GM19463 (cell line): ENCODE results near the gene MED9.

ENCODE experiments used
- ATAC-seq: cut with Tn5 transposase; IDR thresholded peaks from one replicate; pipeline ENCODE4 v1.9.1; 2021; ENCODE audit warnings: mild to moderate bottlenecking, moderate library complexity; ENCODE audit not compliant: unreplicated experiment

Gene MED9

GRCh38 chr17:17503566-17504130 lies 26.8 kb downstream of the MED9 start:
- ATAC-seq: no peak

DNA sequence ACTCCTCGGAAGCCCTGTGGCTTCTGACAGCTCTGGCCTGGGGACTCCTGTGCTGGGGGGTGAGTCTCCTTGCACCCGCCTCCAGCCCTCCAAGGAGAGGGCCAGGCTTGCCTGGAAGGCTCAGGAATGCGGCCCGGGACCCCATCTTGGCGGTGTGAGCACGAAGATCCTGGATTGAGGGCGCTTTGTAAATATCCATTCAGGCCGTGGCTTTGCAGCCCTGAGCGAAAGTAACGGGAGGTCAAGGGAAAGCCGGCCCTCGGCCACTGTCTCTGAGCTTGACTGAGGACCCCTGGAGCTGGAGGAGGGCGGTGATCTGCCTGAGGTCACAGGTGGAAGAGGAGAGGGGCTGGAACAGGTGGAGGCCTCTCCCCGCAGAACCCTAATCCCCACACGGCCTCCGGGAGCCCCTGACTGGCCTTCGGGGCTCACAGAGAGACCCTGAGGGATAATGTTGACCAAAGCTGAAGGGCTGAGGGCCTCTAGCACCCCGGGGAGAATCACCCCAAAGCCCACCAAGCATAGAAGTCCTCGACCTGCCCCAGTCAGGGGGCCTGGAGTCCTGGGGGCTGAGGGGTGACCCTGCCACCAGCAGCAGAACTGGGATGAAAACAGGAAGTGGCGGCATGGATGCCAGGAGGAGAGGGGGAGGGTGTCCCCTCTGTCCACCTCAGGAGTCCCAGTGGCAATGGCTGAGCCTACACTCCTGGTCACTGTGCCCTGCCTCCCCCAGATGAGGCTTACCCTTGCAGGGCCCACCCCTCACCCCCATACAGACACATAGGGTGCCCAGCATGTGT lies 27.7 kb downstream of the MED9 start:
- no peak for ATAC-seq

GRCh38 chr17:17505151-17505550 lies 28.4 kb downstream of the MED9 start:
- no peak for ATAC-seq

DNA sequence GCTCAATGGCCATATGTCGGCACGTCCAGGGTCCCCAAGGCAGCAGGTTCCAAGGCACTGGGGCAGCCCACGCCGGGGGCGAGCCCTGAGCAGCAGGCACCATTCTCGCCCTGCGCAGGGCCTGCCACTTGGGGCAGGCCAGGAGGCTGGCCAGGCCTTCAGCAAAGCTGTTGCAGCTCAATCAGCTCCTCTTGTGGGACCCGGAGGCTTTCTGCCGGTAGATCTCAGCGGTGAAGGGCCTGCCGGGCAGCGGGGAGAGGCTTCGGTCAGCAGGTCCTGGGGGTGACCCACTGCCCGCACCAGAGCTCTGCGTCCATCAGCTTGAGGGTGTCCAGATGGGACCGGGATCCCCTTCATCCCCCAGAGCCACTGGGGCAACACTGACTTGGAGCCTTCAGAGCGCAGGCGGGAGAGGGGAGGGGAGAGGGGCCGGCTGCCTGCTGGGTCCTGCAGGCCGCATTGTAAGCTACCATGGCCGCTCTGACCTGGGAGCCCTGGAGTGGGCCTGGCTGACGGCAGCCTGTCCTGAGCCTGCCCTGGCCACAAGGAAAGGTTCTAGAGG lies 28.9 kb downstream of the MED9 start:
- no peak for ATAC-seq

DNA sequence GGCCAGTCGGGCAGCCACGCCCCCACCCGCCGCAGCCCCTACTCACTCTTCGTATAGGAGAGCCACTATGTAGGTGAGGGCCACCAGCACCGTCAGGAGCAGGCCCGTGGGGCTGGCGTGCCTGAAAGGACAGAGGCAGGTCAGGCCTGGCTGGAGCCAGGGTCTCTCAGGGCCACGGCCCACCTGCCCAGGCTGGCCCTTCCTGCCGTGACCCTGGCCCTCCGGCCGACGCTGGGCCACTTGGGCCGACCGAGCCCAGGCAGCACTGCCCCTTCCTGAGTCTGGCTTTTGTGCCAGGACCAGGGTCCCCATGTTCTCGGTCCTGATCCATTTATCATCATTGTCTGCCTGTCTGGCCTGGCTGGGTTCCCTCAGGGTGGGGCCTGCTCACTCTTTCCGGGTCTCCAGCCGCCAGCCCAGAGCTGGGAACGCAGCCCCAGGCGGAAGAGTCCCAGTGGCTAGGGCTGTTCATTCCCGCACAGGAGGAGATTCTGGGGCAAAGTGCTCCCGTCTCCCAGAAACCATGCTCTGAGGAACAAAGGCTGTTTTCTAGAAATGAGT lies 29.5 kb downstream of the MED9 start:
- ATAC-seq: no peak

DNA sequence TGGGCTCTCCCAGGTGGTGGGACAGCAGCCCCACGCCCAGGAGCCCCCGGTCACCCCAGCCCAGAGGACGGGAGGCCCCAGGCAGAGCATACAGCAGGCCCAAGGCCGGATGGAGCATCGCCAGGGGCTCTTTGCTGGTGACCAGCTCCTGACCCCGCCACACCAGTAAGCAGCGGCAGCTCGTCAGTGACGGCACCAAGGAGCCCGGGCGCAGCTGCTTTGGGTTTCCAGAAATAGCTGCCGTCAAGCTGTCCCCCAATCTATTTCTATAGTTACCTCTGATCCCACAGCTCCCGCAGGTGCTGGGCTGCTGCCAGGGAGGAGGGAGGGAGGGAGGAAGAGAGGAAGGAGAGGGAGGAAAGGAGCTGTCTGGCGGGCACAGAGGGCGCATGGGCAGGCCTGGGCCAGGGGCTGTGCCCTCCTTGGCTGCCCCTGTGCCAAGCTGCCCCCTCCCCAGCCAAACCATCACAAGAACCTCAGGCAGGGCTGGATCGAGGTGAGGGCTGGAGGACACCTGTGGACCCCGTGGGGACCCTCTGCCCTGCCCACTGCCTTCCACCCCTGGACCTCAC lies 30.2 kb downstream of the MED9 start:
- no peak for ATAC-seq

DNA sequence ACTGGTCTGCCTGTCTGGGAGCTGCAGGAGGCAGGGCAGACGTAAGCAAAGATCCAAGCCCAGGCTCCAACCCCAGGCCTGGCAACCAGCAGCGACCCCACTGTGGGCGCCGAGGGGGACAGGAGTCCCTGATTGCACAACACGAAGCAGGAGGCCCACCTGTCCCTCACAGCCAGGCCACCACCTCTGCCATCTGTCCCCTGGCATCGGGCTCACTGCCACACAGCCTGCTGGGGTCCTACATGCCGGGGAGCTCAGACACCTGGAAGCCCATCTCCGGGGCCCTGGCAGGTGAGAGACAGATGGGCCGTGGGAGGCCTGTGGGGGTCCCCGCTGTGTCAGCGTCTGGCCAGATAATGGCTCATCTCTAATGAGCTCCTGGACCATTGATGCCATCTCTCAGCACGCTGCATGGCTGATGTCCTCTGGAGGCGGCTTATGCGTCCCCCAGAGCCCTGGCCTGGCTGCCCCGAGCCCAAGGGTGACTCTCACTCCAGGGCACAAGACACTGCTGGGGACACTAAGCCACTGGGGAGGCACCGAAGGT lies 30.7 kb downstream of the MED9 start:
- ATAC-seq: no peak

DNA sequence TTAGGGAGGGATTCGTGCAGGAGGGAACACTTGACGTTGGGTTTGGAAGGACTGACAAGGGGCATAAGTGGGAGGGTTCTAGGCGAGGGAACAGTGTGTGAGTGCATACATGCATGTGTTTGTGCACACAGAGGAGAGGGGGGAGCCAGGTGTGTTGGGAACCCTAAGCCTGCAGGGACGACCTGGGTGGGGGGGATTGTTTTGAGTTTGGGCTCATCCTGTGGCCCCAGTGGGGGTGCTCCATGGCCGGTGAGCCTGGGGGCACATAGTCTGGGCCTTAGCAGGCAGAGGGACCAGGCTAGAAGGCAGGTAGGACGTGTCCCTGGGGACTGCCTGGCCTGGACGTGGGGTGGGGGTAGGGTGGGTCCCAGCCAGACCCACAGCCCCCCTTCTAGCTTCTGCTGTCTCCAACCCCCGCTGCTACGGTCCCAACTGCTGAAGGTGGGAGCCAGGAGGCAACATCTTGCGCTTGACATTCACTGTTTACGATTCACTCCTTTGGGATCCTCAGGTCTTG lies 31.3 kb downstream of the MED9 start:
- no peak for ATAC-seq

- ATAC-seq: no peak
Measured at GRCh38 chr17:17508646-17509591, 32.1 kb downstream of the MED9 start.

- ATAC-seq: no peak
Measured at GRCh38 chr17:17509601-17510425, 33.0 kb downstream of the MED9 start.

- ATAC-seq: no peak
Measured at GRCh38 chr17:17510456-17511292, 33.9 kb downstream of the MED9 start.

GRCh38 chr17:17511293-17511741 lies 34.5 kb downstream of the MED9 start:
- ATAC-seq: no peak

GRCh38 chr17:17511881-17512858 lies 35.4 kb downstream of the MED9 start:
- ATAC-seq: no peak

DNA sequence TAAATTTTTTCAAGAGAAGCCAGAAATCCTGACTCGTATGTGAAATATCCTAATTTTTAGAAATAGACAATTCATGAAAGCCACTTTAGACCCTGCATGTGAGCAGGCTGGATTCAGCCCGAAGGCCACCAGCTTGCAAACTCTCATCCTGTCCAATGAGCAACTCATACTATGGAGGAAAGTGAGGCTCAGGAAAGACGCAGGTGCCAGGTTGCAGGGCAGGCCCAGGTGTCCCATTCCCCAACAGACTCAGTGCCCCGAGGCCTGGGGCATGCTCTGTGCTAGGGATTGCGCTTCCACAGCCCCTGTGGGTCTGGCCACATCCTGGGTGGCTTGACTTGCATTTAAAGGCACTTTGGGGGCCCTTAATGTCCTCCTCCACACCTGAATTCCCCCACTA lies 36.1 kb downstream of the MED9 start:
- no peak for ATAC-seq

DNA sequence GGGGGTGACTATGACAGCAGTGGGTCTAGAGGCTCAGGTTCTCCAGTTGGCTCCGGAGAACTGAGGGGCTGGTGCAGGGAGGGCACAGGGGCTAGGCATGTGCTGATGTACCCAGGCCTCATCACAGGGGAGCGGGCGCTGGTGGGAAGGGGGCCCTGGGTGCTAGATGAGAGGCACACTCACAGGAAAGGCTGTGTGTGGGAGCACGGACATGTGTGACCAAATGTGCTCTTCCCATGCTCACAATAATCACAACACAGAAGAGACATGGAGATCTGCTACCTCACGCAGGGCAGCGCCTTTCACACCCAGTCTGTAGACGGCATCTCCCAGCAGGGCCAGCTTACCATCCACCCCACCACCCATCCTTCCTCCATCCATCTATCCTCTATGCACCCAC lies 36.8 kb downstream of the MED9 start:
- no peak for ATAC-seq

- no peak for ATAC-seq
Measured at GRCh38 chr17:17514361-17514992, 37.7 kb downstream of the MED9 start.
